K562 (cell line): ENCODE results near the gene CFHR2. TPM values are rescaled to one million over a fixed set of nuclear protein-coding genes. Genes with fewer than 3 reads are reported as not detected.

Experiments
- CC2D1A ChIP-seq: fragments of 450-650 bp; IDR thresholded peaks from 2 replicates; pipeline ENCODE4 v1.6.1; 2017; ENCODE audit warnings: mild to moderate bottlenecking
- NR4A1 ChIP-seq, 2 experiments: fragments of 250-450 bp in 1 of 2; fragments of 450-650 bp in 1 of 2; sonication (Bioruptor Pico) in 1 of 2; IDR thresholded peaks; 2 replicates each; pipeline versions ENCODE4 v1.4.0 to v1.6.1; 2016 to 2020; ENCODE audit warnings: mild to moderate bottlenecking in 2 of 2, missing compliant biosample characterization in 1 of 2, missing genetic modification characterization in 1 of 2, moderate library complexity in 1 of 2
- RBFOX2 ChIP-seq: fragments of 200-400 bp; formaldehyde crosslinking; IDR thresholded peaks from 2 replicates; pipeline ENCODE4 v1.6.1; 2017; ENCODE audit warnings: low read depth, mild to moderate bottlenecking, low read length, moderate library complexity
- RFX7 ChIP-seq: fragments of 250-450 bp; sonication (Bioruptor Pico); IDR thresholded peaks from 2 replicates; pipeline ENCODE4 v1.5.1; 2021; ENCODE audit warnings: mild to moderate bottlenecking
- ZNF507 ChIP-seq: conservative IDR thresholded peaks from 2 replicates; pipeline ENCODE4 v1.6.1; 2017; ENCODE audit warnings: missing genetic modification characterization, missing compliant biosample characterization
- polyA plus RNA-seq, 8 experiments: library from polyadenylated mRNA; depleted of rRNA in 4 of 8; stranded (reverse) in 5 of 8; unstranded in 3 of 8; fragments of >200 nt; fragmentation: Nextera tagmentation in 2 of 8; fragmentation: Illumina TruSeq in 1 of 8; extraction: Ambion mirVana in 2 of 8; extraction: Trizol in 1 of 8; gene quantifications; 2 replicates each; pipeline versions ENCODE4 v1.2.1 to v1.2.3, GENCODE V29; 2011 to 2014; ENCODE audit warnings: inconsistent platforms in 1 of 8, missing spikeins in 1 of 8
- total RNA-seq, 7 experiments: library from RNA; depleted of rRNA in 6 of 7; stranded (reverse); fragments of >200 nt in 6 of 7; fragmentation: Illumina TruSeq in 2 of 7; extraction: Trizol in 2 of 7; gene quantifications; 2 replicates each; pipeline versions ENCODE4 v1.2.1 to v1.2.3, GENCODE V29; 2011 to 2021; ENCODE audit warnings: low replicate concordance in 1 of 7
- TF ChIP-seq, protein P1 (sequence below): fragments of 450-650 bp; IDR thresholded peaks from 2 replicates; pipeline ENCODE4 v1.6.1; 2016; ENCODE audit warnings: mild to moderate bottlenecking, moderate library complexity
- TF ChIP-seq, protein P2 (sequence below), 3 experiments: fragments of 200-800 bp in 1 of 3; fragments of 250-450 bp in 1 of 3; fragments of 450-650 bp in 1 of 3; sonication (Bioruptor Pico) in 1 of 3; sonication (Bioruptor generic) in 1 of 3; formaldehyde crosslinking in 1 of 3; IDR thresholded peaks; 2 replicates each; pipeline versions ENCODE4 v1.6.1 to v1.8.0; 2016 to 2022; ENCODE audit warnings: mild to moderate bottlenecking in 2 of 3, missing genetic modification characterization in 2 of 3, missing compliant biosample characterization in 1 of 3, moderate library complexity in 1 of 3
- TF ChIP-seq, protein P3 (sequence below): sonication (generic); formaldehyde crosslinking; IDR thresholded peaks from 2 replicates; pipeline ENCODE4 v1.4.0; 2020; ENCODE audit warnings: mild to moderate bottlenecking, missing genetic modification reagents

CFHR2 gene
- total and polyA plus RNA-seq, 9 of the 15 experiments (the other 6 are each of a cell fraction or from before 2014, with no cell fraction given): not detected

DNA sequence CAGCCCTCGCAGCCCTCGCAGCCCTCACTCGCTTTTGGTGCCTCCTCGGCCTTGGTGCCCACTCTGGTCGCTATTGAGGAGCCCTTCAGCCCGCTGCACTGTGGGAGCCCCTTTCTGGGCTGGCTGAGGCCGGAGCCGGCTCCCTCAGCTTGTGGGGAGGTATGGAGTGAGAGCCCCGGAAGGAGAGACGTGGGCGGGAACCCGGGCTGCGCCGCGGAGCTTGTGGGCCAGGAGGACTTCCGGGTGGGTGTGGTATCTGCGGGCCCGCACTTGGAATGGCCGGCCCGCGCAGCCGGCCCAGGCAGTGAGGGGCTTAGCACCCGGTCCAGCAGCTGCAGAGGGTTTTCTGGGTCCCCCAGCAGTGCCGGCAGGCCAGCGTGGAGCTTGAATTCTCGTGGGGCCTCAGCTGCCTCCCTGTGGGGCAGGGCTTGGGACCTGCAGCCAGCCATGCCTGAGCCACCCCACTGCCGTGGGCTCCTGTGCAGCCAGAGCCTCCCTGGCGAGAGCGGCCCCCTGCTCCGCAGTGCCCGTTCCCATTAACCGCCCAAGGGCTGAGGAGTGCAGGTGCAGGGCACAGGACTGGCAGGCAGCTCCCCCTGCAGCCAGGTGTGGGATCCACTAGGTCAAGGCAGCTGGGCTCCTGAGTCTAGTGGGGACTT, 9.9 kb upstream of the CFHR2 start (continued):
- TF ChIP-seq, protein P1, sequence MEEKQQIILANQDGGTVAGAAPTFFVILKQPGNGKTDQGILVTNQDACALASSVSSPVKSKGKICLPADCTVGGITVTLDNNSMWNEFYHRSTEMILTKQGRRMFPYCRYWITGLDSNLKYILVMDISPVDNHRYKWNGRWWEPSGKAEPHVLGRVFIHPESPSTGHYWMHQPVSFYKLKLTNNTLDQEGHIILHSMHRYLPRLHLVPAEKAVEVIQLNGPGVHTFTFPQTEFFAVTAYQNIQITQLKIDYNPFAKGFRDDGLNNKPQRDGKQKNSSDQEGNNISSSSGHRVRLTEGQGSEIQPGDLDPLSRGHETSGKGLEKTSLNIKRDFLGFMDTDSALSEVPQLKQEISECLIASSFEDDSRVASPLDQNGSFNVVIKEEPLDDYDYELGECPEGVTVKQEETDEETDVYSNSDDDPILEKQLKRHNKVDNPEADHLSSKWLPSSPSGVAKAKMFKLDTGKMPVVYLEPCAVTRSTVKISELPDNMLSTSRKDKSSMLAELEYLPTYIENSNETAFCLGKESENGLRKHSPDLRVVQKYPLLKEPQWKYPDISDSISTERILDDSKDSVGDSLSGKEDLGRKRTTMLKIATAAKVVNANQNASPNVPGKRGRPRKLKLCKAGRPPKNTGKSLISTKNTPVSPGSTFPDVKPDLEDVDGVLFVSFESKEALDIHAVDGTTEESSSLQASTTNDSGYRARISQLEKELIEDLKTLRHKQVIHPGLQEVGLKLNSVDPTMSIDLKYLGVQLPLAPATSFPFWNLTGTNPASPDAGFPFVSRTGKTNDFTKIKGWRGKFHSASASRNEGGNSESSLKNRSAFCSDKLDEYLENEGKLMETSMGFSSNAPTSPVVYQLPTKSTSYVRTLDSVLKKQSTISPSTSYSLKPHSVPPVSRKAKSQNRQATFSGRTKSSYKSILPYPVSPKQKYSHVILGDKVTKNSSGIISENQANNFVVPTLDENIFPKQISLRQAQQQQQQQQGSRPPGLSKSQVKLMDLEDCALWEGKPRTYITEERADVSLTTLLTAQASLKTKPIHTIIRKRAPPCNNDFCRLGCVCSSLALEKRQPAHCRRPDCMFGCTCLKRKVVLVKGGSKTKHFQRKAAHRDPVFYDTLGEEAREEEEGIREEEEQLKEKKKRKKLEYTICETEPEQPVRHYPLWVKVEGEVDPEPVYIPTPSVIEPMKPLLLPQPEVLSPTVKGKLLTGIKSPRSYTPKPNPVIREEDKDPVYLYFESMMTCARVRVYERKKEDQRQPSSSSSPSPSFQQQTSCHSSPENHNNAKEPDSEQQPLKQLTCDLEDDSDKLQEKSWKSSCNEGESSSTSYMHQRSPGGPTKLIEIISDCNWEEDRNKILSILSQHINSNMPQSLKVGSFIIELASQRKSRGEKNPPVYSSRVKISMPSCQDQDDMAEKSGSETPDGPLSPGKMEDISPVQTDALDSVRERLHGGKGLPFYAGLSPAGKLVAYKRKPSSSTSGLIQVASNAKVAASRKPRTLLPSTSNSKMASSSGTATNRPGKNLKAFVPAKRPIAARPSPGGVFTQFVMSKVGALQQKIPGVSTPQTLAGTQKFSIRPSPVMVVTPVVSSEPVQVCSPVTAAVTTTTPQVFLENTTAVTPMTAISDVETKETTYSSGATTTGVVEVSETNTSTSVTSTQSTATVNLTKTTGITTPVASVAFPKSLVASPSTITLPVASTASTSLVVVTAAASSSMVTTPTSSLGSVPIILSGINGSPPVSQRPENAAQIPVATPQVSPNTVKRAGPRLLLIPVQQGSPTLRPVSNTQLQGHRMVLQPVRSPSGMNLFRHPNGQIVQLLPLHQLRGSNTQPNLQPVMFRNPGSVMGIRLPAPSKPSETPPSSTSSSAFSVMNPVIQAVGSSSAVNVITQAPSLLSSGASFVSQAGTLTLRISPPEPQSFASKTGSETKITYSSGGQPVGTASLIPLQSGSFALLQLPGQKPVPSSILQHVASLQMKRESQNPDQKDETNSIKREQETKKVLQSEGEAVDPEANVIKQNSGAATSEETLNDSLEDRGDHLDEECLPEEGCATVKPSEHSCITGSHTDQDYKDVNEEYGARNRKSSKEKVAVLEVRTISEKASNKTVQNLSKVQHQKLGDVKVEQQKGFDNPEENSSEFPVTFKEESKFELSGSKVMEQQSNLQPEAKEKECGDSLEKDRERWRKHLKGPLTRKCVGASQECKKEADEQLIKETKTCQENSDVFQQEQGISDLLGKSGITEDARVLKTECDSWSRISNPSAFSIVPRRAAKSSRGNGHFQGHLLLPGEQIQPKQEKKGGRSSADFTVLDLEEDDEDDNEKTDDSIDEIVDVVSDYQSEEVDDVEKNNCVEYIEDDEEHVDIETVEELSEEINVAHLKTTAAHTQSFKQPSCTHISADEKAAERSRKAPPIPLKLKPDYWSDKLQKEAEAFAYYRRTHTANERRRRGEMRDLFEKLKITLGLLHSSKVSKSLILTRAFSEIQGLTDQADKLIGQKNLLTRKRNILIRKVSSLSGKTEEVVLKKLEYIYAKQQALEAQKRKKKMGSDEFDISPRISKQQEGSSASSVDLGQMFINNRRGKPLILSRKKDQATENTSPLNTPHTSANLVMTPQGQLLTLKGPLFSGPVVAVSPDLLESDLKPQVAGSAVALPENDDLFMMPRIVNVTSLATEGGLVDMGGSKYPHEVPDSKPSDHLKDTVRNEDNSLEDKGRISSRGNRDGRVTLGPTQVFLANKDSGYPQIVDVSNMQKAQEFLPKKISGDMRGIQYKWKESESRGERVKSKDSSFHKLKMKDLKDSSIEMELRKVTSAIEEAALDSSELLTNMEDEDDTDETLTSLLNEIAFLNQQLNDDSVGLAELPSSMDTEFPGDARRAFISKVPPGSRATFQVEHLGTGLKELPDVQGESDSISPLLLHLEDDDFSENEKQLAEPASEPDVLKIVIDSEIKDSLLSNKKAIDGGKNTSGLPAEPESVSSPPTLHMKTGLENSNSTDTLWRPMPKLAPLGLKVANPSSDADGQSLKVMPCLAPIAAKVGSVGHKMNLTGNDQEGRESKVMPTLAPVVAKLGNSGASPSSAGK: peak; percentile 74
- TF ChIP-seq ZNF507 (tag) (no peak), RFX7 (no peak), NR4A1 (CRISPR knock-in tag; IDR thresholded peaks at IDR 0.05) (peak; percentile 46; the same call in 1 of the 2 replicates), NR4A1 (tag; IDR thresholded peaks at IDR 0.05) (no peak), RBFOX2 (peak; percentile 90), CC2D1A (peak; percentile 59)
- TF ChIP-seq, protein P2, sequence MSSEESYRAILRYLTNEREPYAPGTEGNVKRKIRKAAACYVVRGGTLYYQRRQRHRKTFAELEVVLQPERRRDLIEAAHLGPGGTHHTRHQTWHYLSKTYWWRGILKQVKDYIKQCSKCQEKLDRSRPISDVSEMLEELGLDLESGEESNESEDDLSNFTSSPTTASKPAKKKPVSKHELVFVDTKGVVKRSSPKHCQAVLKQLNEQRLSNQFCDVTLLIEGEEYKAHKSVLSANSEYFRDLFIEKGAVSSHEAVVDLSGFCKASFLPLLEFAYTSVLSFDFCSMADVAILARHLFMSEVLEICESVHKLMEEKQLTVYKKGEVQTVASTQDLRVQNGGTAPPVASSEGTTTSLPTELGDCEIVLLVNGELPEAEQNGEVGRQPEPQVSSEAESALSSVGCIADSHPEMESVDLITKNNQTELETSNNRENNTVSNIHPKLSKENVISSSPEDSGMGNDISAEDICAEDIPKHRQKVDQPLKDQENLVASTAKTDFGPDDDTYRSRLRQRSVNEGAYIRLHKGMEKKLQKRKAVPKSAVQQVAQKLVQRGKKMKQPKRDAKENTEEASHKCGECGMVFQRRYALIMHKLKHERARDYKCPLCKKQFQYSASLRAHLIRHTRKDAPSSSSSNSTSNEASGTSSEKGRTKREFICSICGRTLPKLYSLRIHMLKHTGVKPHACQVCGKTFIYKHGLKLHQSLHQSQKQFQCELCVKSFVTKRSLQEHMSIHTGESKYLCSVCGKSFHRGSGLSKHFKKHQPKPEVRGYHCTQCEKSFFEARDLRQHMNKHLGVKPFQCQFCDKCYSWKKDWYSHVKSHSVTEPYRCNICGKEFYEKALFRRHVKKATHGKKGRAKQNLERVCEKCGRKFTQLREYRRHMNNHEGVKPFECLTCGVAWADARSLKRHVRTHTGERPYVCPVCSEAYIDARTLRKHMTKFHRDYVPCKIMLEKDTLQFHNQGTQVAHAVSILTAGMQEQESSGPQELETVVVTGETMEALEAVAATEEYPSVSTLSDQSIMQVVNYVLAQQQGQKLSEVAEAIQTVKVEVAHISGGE (CRISPR knock-in tag; IDR thresholded peaks at IDR 0.05): peak in 2 of 3 experiments; percentile 54 to 88; a peak in 2 of 6 replicates
- TF ChIP-seq, protein P3, sequence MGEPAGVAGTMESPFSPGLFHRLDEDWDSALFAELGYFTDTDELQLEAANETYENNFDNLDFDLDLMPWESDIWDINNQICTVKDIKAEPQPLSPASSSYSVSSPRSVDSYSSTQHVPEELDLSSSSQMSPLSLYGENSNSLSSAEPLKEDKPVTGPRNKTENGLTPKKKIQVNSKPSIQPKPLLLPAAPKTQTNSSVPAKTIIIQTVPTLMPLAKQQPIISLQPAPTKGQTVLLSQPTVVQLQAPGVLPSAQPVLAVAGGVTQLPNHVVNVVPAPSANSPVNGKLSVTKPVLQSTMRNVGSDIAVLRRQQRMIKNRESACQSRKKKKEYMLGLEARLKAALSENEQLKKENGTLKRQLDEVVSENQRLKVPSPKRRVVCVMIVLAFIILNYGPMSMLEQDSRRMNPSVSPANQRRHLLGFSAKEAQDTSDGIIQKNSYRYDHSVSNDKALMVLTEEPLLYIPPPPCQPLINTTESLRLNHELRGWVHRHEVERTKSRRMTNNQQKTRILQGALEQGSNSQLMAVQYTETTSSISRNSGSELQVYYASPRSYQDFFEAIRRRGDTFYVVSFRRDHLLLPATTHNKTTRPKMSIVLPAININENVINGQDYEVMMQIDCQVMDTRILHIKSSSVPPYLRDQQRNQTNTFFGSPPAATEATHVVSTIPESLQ (CRISPR knock-in tag): 0 out of 2 replicates have a peak, but pooled peaks have one; percentile 73
